ENCODE results near the gene GARIN1A. TPM values are rescaled to one million over a fixed set of nuclear protein-coding genes. Genes with fewer than 3 reads are reported as not detected.

Gene GARIN1A
- total RNA-seq, 1 donor from 2014 or later, result 1.5 TPM

GRCh38 chr7:128708824-128709223 lies 36.7 kb downstream of the GARIN1A start:
- TF ChIP-seq CTCF (IDR thresholded peaks at IDR 0.05), result no peak
- no peak for TF ChIP-seq POLR2A (IDR thresholded peaks at IDR 0.05)
- no peaks in the 10 kb centered on the region for H3K4me1 ChIP-seq
- H3K36me3 ChIP-seq, result no peaks in the 10 kb centered on the region
- H3K4me3 ChIP-seq, result no peak overlapping the region
- no peak for DNase-seq (ENCODE audit: extremely low spot score in 2 of 2)
- no peaks in the 10 kb centered on the region for H3K27me3 ChIP-seq
- no peaks in the 10 kb centered on the region for H3K9me3 ChIP-seq
- intact Hi-C loops (cut with DNase I), result no loop called here
- no peak overlapping the region for H3K27ac ChIP-seq

GRCh38 chr7:128710481-128710880 lies 38.4 kb downstream of the GARIN1A start:
- no peak overlapping the region for H3K4me3 ChIP-seq
- DNase-seq (ENCODE audit: extremely low spot score in 2 of 2), result no peak
- no peaks in the 10 kb centered on the region for H3K27me3 ChIP-seq
- no peak for TF ChIP-seq CTCF (IDR thresholded peaks at IDR 0.05)
- no peak for TF ChIP-seq POLR2AphosphoS5 (IDR thresholded peaks at IDR 0.05; ENCODE audit: insufficient read depth in 1 of 2, low read depth in 1 of 2)
- TF ChIP-seq POLR2A (IDR thresholded peaks at IDR 0.05), result no peak
- no peak overlapping the region for H3K27ac ChIP-seq
- intact Hi-C loops (cut with DNase I), result no loop called here
- no peaks in the 10 kb centered on the region for H3K36me3 ChIP-seq
- H3K4me1 ChIP-seq, result no peaks in the 10 kb centered on the region
- no peaks in the 10 kb centered on the region for H3K9me3 ChIP-seq

- DNase-seq (ENCODE audit: extremely low spot score in 2 of 2), result no peak
- TF ChIP-seq CTCF (IDR thresholded peaks at IDR 0.05) (no peak), POLR2A (IDR thresholded peaks at IDR 0.05) (no peak), POLR2AphosphoS5 (IDR thresholded peaks at IDR 0.05; ENCODE audit: insufficient read depth in 1 of 2, low read depth in 1 of 2) (no peak)
- no peaks in the 10 kb centered on the region for H3K27me3 ChIP-seq
- H3K9me3 ChIP-seq, result no peaks in the 10 kb centered on the region
- no peaks in the 10 kb centered on the region for H3K36me3 ChIP-seq
- no peak overlapping the region for H3K27ac ChIP-seq
- no peaks in the 10 kb centered on the region for H3K4me1 ChIP-seq
- intact Hi-C loops (cut with DNase I), result no loop called here
- no peak overlapping the region for H3K4me3 ChIP-seq
These were observed 41.7 kb downstream of the GARIN1A start for GRCh38 chr7:128713794-128714193.

GRCh38 chr7:128714701-128715495 lies 42.8 kb downstream of the GARIN1A start:
- no peak overlapping the region for H3K27ac ChIP-seq
- no peaks in the 10 kb centered on the region for H3K9me3 ChIP-seq
- H3K4me3 ChIP-seq, result no peak overlapping the region
- H3K27me3 ChIP-seq, result no peaks in the 10 kb centered on the region
- no peaks in the 10 kb centered on the region for H3K4me1 ChIP-seq
- TF ChIP-seq CTCF (IDR thresholded peaks at IDR 0.05) (no peak), POLR2A (IDR thresholded peaks at IDR 0.05) (no peak), POLR2AphosphoS5 (IDR thresholded peaks at IDR 0.05; ENCODE audit: insufficient read depth in 1 of 2, low read depth in 1 of 2) (no peak)
- no peaks in the 10 kb centered on the region for H3K36me3 ChIP-seq
- intact Hi-C loops (cut with DNase I), result no loop called here
- no peak for DNase-seq (ENCODE audit: extremely low spot score in 2 of 2)

- no peak for DNase-seq (ENCODE audit: extremely low spot score in 2 of 2)
- Histone ChIP-seq H3K4me1 (no peaks in the 10 kb centered on the region), H3K36me3 (no peaks in the 10 kb centered on the region), H3K27ac (no peak overlapping the region), H3K9me3 (no peaks in the 10 kb centered on the region), H3K4me3 (no peak overlapping the region), H3K27me3 (no peaks in the 10 kb centered on the region)
- intact Hi-C loops (cut with DNase I), result no loop called here
- no peak for TF ChIP-seq POLR2A (IDR thresholded peaks at IDR 0.05)
- no peak for TF ChIP-seq CTCF (IDR thresholded peaks at IDR 0.05)
- TF ChIP-seq POLR2AphosphoS5 (IDR thresholded peaks at IDR 0.05; ENCODE audit: insufficient read depth in 1 of 2, low read depth in 1 of 2), result no peak
These were observed 47.0 kb downstream of the GARIN1A start for GRCh38 chr7:128718967-128719642.

Data from vagina (tissue), 2 donors.